GM12864 (cell line): ENCODE results near the gene MACF1.
"Not testable (repeated sequence)": the region's sequence is repeated elsewhere in the genome, so short reads cannot be mapped to it uniquely, and the experiment has no call there.

Source experiments
- DNase-seq: peaks from one replicate; pipeline ENCODE4 v3.0.0-alpha.2; 2011; ENCODE audit warnings: low read depth
- H3K4me3 ChIP-seq: 2 replicates; pipeline ENCODE4 v1.5.1; 2011; ENCODE audit warnings: mild to moderate bottlenecking, low read depth, low read length, control low read depth
- TF ChIP-seq, protein P1 (sequence below): IDR thresholded peaks from 2 replicates; pipeline ENCODE4 v1.5.1; 2011; ENCODE audit warnings: low read depth, mild to moderate bottlenecking, moderate library complexity, low read length, control low read depth, inconsistent platforms; ENCODE audit errors: missing control alignments

Gene MACF1

DNA sequence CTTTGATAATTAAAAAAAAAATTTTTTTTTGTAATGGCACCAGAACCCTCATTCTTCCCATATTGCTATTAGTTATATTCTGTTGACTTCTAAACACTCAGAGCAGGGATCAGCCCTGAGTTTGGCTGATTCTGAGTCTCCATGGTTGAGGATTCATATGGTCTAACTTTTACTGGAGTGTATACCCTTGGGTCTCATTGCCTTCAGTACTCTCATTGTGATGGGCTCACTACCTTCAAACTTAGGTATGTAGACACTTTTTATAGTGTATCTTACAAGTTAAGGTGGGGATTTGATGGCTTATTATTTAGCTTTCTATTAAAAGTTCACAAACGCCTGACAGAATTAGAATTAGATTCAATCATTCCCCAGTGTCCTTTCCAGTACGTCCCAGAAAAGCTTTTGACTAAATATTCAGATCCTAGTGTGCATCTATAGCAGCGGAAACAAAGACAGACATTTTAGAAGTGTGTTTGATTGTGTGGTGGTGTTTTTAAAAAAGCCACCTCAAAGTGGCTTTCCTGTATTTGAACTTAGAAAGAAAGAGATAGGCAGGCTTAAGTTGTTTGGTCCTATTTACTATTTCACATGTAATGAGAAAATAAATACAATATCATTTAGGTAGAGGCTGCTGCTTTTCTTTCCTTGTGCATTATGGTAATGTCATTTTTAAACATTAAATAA, 1.4 kb downstream of the MACF1 start:
- H3K4me3 ChIP-seq: no peak overlapping the region; the same call in 1 of the 2 replicates
- DNase-seq: no peak
- TF ChIP-seq, protein P1, sequence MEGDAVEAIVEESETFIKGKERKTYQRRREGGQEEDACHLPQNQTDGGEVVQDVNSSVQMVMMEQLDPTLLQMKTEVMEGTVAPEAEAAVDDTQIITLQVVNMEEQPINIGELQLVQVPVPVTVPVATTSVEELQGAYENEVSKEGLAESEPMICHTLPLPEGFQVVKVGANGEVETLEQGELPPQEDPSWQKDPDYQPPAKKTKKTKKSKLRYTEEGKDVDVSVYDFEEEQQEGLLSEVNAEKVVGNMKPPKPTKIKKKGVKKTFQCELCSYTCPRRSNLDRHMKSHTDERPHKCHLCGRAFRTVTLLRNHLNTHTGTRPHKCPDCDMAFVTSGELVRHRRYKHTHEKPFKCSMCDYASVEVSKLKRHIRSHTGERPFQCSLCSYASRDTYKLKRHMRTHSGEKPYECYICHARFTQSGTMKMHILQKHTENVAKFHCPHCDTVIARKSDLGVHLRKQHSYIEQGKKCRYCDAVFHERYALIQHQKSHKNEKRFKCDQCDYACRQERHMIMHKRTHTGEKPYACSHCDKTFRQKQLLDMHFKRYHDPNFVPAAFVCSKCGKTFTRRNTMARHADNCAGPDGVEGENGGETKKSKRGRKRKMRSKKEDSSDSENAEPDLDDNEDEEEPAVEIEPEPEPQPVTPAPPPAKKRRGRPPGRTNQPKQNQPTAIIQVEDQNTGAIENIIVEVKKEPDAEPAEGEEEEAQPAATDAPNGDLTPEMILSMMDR: no peak

DNA sequence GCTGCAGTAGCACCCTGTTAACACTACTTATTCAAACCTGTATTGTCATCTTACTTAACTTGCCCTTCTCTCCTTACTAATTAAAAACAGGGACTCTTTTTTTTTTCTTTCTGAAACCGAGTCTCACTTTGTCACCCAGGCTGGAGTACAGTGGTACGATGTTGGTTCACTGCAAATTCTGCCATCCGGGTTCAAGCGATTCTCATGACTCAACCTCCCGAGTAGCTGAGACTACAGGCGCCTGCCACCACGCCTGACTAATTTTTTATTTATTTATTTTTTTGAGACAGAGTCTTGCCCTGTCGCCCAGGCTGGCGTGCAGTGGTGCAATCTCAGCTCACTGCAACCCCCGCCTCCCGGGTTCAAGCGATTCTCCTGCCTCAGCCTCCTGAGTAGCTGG, 3.9 kb downstream of the MACF1 start:
- not testable (repeated sequence) for DNase-seq, H3K4me3 ChIP-seq

DNA sequence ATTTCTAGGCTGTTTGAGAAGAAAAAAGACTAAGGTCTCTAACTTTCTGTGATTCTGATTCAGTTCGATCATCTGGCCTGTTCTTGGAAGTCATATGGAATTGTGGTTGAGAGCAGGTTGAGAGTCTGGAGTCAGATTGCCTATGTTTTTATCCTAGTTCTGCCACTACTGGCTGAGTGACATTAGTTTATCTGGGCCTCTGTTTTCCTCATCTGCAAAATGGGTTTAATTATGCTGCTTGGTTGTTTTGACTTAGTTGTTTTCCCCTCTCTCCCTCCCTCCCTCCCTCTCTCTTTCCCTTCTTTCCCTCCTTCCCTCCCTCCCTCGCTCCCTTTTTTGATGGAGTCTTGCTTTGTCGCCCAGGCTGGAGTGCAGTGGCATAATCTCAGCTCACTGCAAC, 6.2 kb downstream of the MACF1 start:
- no peak overlapping the region for H3K4me3 ChIP-seq
- DNase-seq: no peak
- TF ChIP-seq, protein P1: no peak

DNA sequence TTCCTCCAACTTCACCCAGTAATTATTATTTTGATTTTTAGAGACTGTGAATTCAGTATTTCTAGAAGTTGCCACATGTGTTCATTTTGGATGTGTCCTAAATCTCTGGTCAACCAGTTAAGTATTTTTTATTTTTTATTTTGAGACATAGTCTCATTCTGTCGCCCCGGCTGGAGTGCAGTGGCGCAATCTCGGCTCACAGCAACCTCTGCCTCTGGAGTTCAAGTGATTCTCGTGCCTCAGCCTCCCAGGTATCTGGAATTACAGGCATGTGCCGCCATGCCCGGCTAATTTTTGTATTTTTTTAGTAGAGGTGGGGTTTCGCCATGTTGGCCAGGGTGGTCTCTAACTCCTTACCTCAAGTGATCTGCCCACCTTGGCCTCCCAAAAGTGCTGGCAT, 8.0 kb downstream of the MACF1 start:
- DNase-seq: no peak
- no peak overlapping the region for H3K4me3 ChIP-seq
- TF ChIP-seq, protein P1: no peak

DNA sequence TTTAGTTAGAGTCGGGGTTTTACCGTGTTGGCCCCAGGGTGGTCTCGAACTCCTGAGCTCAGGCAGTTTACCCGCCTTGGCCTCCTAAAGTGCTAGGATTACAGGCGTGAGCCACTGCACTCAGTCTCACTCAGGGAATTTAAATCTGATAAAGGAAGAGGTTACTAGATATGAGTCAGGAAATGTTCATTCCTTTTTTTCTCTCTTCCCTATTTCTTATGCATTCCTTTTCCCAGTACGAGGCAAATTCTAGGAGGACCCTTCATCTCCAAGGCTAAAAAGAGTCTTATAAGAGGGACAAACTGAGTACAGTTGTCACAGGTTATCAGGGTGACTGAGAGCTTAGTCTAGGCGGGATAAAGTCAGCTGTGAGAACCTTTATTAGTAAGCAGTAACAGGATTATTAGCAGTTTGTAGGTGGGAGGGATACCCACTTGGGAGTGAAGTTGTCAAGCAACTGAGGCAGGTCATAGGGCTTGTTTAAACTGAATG, 9.1 kb downstream of the MACF1 start:
- no peak overlapping the region for H3K4me3 ChIP-seq
- DNase-seq: no peak
- TF ChIP-seq, protein P1: no peak

DNA sequence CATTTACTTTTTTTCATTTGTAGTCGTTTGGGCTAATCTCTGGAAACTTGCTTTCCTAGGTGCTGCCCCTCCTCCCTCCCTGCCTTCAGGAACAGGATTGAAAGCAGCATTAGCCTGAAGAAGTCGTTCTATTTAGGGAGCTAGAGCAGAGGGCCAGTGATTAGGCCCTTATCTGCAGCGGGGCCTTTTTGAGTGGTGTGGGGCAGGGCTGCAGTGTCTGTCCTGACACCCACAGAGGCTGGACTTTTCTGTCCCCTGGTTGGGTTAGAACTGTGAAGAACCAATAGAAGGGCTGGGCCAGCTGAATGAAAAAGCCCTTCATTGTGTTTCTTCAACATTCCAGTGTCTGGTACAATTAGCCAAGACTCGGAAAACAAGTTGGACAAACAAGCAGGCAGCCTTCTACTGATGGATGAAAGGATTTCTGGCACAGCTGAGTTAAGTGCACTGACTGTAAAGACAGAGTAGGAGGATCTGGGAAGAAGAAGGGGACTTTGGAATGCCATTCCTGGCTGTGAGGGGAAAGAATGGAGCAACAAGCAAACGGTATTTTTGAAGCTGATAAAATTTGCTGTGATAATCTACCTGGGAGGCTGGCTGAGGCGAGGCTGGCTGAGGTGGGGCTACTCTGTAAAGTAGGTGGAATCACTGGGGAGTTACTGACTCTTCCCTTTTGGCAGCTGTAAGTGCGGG, 9.7 kb downstream of the MACF1 start:
- TF ChIP-seq, protein P1: no peak
- DNase-seq: no peak
- no peak overlapping the region for H3K4me3 ChIP-seq

DNA sequence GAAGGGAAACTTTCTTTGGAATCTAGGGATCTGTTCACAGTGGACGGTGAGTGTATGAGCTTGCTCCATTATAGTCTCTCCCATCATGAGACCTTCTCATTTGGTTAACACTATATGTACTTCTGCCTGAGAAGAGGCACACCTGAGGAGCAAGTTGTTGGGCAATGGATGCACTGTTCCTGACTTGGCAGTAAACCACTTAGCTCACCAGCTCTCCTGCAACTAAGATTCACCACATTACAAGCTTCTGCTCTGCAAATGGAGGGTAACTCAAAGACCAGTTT, 10.2 kb downstream of the MACF1 start:
- DNase-seq: no peak
- H3K4me3 ChIP-seq: peak overlapping the region; percentile 57
- TF ChIP-seq, protein P1: no peak
